RWPE1 (cell line): ENCODE data around the gene CACNA1B.

Experiments used
- CTCF ChIA-PET: fragments of 350-600 bp; sonication (Branson Sonifier 250); formaldehyde crosslinking; extraction: SDS; loops from one replicate; lab custom pipeline; 2021; lab: Yijun Ruan, JAX
- POLR2A ChIA-PET: fragments of 400-600 bp; formaldehyde crosslinking; extraction: SDS; loops from one replicate; lab custom pipeline; 2020; ENCODE audit warnings: antibody characterized with exemption; ENCODE audit not compliant: low non-redundant PET; lab: Yijun Ruan, JAX
- DNase-seq: peaks from one replicate; pipeline ENCODE4 v3.0.0; 2012; ENCODE audit warnings: low spot score
- H3K27ac ChIP-seq: fragments of 450-650 bp; 2 replicates; pipeline ENCODE4 v1.5.1; 2017
- CTCF ChIP-seq: fragments of 450-650 bp; conservative IDR thresholded peaks from 2 replicates; pipeline ENCODE4 v1.5.1; 2017; ENCODE audit warnings: low read depth, mild to moderate bottlenecking

Gene CACNA1B

GRCh38 chr9:138074516-138074915 lies 196.9 kb downstream of the CACNA1B start:
- ChIA-PET POLR2A (no interaction called here), CTCF (no interaction called here)
- TF ChIP-seq CTCF, result no peak
- DNase-seq, result no peak
- no peak overlapping the region for H3K27ac ChIP-seq

GRCh38 chr9:138075496-138075895 lies 197.9 kb downstream of the CACNA1B start:
- DNase-seq, result no peak
- POLR2A ChIA-PET, result no interaction called here
- CTCF ChIA-PET, result no interaction called here
- no peak for TF ChIP-seq CTCF
- no peak overlapping the region for H3K27ac ChIP-seq

GRCh38 chr9:138075961-138076649 lies 198.5 kb downstream of the CACNA1B start:
- no peak for DNase-seq
- TF ChIP-seq CTCF, result no peak
- ChIA-PET POLR2A (no interaction called here), CTCF (no interaction called here)
- no peak overlapping the region for H3K27ac ChIP-seq

- TF ChIP-seq CTCF, result no peak
- ChIA-PET POLR2A (no interaction called here), CTCF (no interaction called here)
These were observed 199.0 kb downstream of the CACNA1B start for GRCh38 chr9:138076650-138077009.

GRCh38 chr9:138077126-138077525 lies 199.5 kb downstream of the CACNA1B start:
- H3K27ac ChIP-seq, result no peak overlapping the region
- CTCF ChIA-PET, result no interaction called here
- POLR2A ChIA-PET, result no interaction called here
- DNase-seq, result no peak
- TF ChIP-seq CTCF, result no peak

More at GRCh38 chr9:138076650-138077009, 199.0 kb downstream of the CACNA1B start:
- H3K27ac ChIP-seq, result no peak overlapping the region
- DNase-seq, result no peak

- no peak overlapping the region for H3K27ac ChIP-seq
- TF ChIP-seq CTCF, result no peak
- ChIA-PET POLR2A (no interaction called here), CTCF (no interaction called here)
- DNase-seq, result no peak
These were observed 200.4 kb downstream of the CACNA1B start for GRCh38 chr9:138077898-138078540.
